Spinal cord (tissue), 10 donors: Measurements from ENCODE around the gene C2orf78. TPM values are rescaled to one million over a fixed set of nuclear protein-coding genes. Genes with fewer than 3 reads are reported as not detected.

ENCODE experiments used
- DNase-seq, 6 donors: peaks; one replicate each; pipeline versions ENCODE4 v3.0.0 to v3.0.0-alpha.2; 2013 to 2015; ENCODE audit warnings: low spot score in 6 of 6, low read depth in 4 of 6
- H3K27ac ChIP-seq: one replicate; pipeline ENCODE4 v1.5.1; 2013; ENCODE audit warnings: low read depth, low read length, control low read depth
- H3K27me3 ChIP-seq: one replicate; pipeline ENCODE4 v1.6.1; 2013; ENCODE audit warnings: low read length; ENCODE audit not compliant: control insufficient read depth, insufficient read depth
- H3K36me3 ChIP-seq: one replicate; pipeline ENCODE4 v1.6.1; 2013; ENCODE audit warnings: low read length; ENCODE audit not compliant: control insufficient read depth, insufficient read depth
- H3K4me1 ChIP-seq: one replicate; pipeline ENCODE4 v1.6.1; 2013; ENCODE audit warnings: low read length; ENCODE audit not compliant: control insufficient read depth, insufficient read depth
- H3K4me3 ChIP-seq: one replicate; pipeline ENCODE4 v1.5.1; 2013; ENCODE audit warnings: low read depth, low read length, control low read depth
- H3K9me3 ChIP-seq: one replicate; pipeline ENCODE4 v1.6.1; 2013; ENCODE audit warnings: low read length; ENCODE audit not compliant: control insufficient read depth, insufficient read depth
- WGBS: methylation state at CpG from one replicate; pipeline ENCODE4 v1.1.5; 2013; ENCODE audit warnings: missing lambda C conversion rate; ENCODE audit not compliant: insufficient coverage; 5-methylcytosine and 5-hydroxymethylcytosine counted together
- polyA plus RNA-seq, 2 donors: library from polyadenylated mRNA; unstranded; fragments of 120-200 nt; gene quantifications; one replicate each; pipeline ENCODE4 v1.2.1, GENCODE V29; 2013; ENCODE audit not compliant: insufficient read length in 2 of 2
- total RNA-seq, 2 donors: library from RNA; depleted of rRNA in 1 of 2; stranded (reverse); fragments of 120-200 nt in 1 of 2; fragments of >200 nt in 1 of 2; gene quantifications; one replicate each; pipeline versions ENCODE4 v1.2.3 to v1.2.4, GENCODE V29; 2013 to 2014
- donor health status: healthy.

Gene C2orf78
- total and polyA plus RNA-seq, 4 donors: not detected

GRCh38 chr2:73851274-73851673 lies 67.3 kb downstream of the C2orf78 start:
- WGBS: 93% methylated on average over 2 of the region's 3 CpGs
- H3K36me3 ChIP-seq: peaks cover 60% of the 10 kb centered on the region
- no peaks in the 10 kb centered on the region for H3K9me3 ChIP-seq
- H3K27ac ChIP-seq: no peak overlapping the region
- H3K4me3 ChIP-seq: no peak overlapping the region
- H3K4me1 ChIP-seq: no peaks in the 10 kb centered on the region
- DNase-seq: no peak
- H3K27me3 ChIP-seq: no peaks in the 10 kb centered on the region

- no peaks in the 10 kb centered on the region for H3K9me3 ChIP-seq
- no peaks in the 10 kb centered on the region for H3K27me3 ChIP-seq
- no peak overlapping the region for H3K27ac ChIP-seq
- H3K4me3 ChIP-seq: no peak overlapping the region
- no peaks in the 10 kb centered on the region for H3K4me1 ChIP-seq
- DNase-seq: no peak
- peaks cover 55% of the 10 kb centered on the region for H3K36me3 ChIP-seq
These were observed 68.0 kb downstream of the C2orf78 start for GRCh38 chr2:73852020-73852419.

DNA sequence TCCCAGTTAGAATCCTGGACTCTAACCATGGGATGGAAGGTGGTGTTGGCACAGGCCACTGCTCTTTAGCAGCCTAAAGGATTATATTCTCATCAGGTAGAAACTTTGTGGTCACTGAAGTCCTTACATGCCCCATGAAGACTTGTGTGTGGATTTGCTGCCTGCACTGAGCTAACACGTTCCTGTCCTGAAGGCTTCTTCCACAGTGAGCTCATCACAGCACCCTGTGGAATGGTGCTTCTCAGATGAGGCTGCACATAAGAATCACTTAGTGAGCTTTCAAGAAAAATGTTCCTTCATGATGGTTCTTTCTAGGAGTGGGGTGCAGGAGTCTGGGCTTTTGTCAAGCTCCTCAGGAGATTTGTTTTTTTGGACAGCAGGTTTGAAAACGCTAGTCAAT lies 71.5 kb downstream of the C2orf78 start:
- Histone ChIP-seq H3K27ac (no peak overlapping the region), H3K27me3 (no peaks in the 10 kb centered on the region), H3K9me3 (no peaks in the 10 kb centered on the region), H3K36me3 (peaks cover 44% of the 10 kb centered on the region), H3K4me3 (no peak overlapping the region), H3K4me1 (no peaks in the 10 kb centered on the region)
- no peak for DNase-seq
- 71% methylated on average over 1 of the region's 2 CpGs for WGBS

DNA sequence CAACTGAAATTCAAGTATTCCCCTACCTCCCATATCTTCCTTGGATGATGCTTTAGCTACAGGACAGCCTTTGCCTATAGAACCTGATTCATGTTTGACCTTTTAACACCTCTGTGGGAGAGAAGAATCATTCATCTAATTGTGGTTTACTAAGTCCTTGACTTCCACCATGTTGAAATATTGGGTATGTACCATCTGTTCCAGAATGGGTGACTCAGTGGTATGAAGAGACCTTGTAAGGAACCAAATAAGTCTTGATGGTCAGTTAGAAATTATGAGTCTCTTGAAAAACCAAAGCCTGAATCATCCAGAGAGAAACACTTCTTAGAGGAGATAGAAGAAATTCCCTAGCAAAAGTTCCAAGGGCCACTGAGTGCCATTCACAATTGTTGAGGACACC lies 72.2 kb downstream of the C2orf78 start:
- no peak for DNase-seq
- no peaks in the 10 kb centered on the region for H3K9me3 ChIP-seq
- H3K36me3 ChIP-seq: peaks cover 44% of the 10 kb centered on the region
- no peak overlapping the region for H3K27ac ChIP-seq
- H3K27me3 ChIP-seq: no peaks in the 10 kb centered on the region
- H3K4me1 ChIP-seq: no peaks in the 10 kb centered on the region
- H3K4me3 ChIP-seq: no peak overlapping the region

GRCh38 chr2:73859721-73860586 lies 76.0 kb downstream of the C2orf78 start:
- Histone ChIP-seq H3K27ac (no peak overlapping the region), H3K4me3 (no peak overlapping the region), H3K4me1 (no peaks in the 10 kb centered on the region), H3K27me3 (no peaks in the 10 kb centered on the region), H3K36me3 (peaks cover 31% of the 10 kb centered on the region), H3K9me3 (no peaks in the 10 kb centered on the region)
- WGBS: no CpG with 5 or more reads among the region's 6 CpGs
- no peak for DNase-seq

DNA sequence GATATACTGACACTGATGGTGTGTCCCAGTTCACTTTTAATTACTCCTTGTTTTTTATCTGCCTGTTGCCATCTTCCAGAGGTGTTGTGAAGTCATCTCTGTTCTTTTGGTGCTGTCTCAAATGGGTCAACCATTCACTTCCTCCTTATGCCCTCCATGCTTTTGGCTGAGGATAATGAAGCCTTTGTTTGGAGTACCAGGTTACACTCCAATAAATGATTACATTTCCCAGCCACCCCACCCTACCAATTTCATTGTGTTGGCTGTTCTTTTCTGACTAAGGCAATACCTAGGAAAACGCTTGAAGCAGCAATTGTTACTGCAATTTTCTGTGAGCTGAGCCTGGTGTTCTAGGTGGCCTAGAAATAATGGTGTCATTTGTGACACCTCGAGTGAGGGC lies 79.0 kb downstream of the C2orf78 start:
- no peaks in the 10 kb centered on the region for H3K27me3 ChIP-seq
- peaks cover 20% of the 10 kb centered on the region for H3K36me3 ChIP-seq
- DNase-seq: no peak
- H3K9me3 ChIP-seq: no peaks in the 10 kb centered on the region
- no peaks in the 10 kb centered on the region for H3K4me1 ChIP-seq
- no peak overlapping the region for H3K4me3 ChIP-seq
- no peak overlapping the region for H3K27ac ChIP-seq
- 79% methylated on average over 2 of the region's 2 CpGs for WGBS

Other genes with a start within 250 kb of the C2orf78 start
- not detected for gene NAT8, start 141.8 kb upstream of the C2orf78 start, total RNA-seq
- gene NAT8, start 141.8 kb upstream of the C2orf78 start, polyA plus RNA-seq: 1 to 10 TPM in 1 of 2 donors, under 1 TPM in 1; 1.00 to 1.5 TPM
- 10 to 100 TPM; 31.3 to 34.9 TPM for gene TPRKB, start 46.8 kb upstream of the C2orf78 start, total RNA-seq
- 10 to 100 TPM; 55.4 to 55.7 TPM for gene TPRKB, start 46.8 kb upstream of the C2orf78 start, polyA plus RNA-seq
- gene DUSP11, start 4.1 kb upstream of the C2orf78 start, total RNA-seq: 10 to 100 TPM; 24.5 to 29.9 TPM
- 10 to 100 TPM; 18.9 to 22.1 TPM for gene DUSP11, start 4.1 kb upstream of the C2orf78 start, polyA plus RNA-seq
- gene STAMBP, start 44.8 kb downstream of the C2orf78 start, total RNA-seq: 10 to 100 TPM; 34.7 to 51.3 TPM
- gene STAMBP, start 44.8 kb downstream of the C2orf78 start, polyA plus RNA-seq: 10 to 100 TPM; 71.9 to 86.9 TPM
- 10 to 100 TPM in 1 of 2 donors, 1 to 10 TPM in 1; 5.3 to 21.0 TPM for gene ACTG2, start 108.8 kb downstream of the C2orf78 start, total RNA-seq
- 1 to 10 TPM; 5.5 to 6.9 TPM for gene ACTG2, start 108.8 kb downstream of the C2orf78 start, polyA plus RNA-seq
- gene DGUOK, start 142.7 kb downstream of the C2orf78 start, total RNA-seq: 10 to 100 TPM; 30.5 to 64.9 TPM
- 10 to 100 TPM; 85.4 to 89.0 TPM for gene DGUOK, start 142.7 kb downstream of the C2orf78 start, polyA plus RNA-seq
- 10 to 100 TPM; 12.5 to 13.1 TPM for gene TET3, start 200.7 kb downstream of the C2orf78 start, total RNA-seq
- gene TET3, start 200.7 kb downstream of the C2orf78 start, polyA plus RNA-seq: 10 to 100 TPM; 15.9 to 19.2 TPM